ENCODE data around the gene LUZP4.
A peak's percentile ranks its signal among the peaks of the same experiment; 100 is the strongest.
"Not testable (repeated sequence)": the region's sequence is repeated elsewhere in the genome, so short reads cannot be mapped to it uniquely, and the experiment has no call there.

The LUZP4 gene

GRCh38 chrX:115289465-115289864 is at the start of gene LUZP4:
TSS of gene LUZP4 (plus strand) at chrX:115289715. CDS start at chrX:115289760, 45 bp downstream.
- no peak for DNase-seq

- no peak for DNase-seq
Observed at GRCh38 chrX:115251458-115252233, 37.9 kb upstream of the LUZP4 start.

GRCh38 chrX:115255003-115255402 is 34.5 kb upstream of the LUZP4 start:
- no peak for DNase-seq

GRCh38 chrX:115257711-115258110 is 31.8 kb upstream of the LUZP4 start:
- DNase-seq, result no peak

- DNase-seq, result no peak
Observed at GRCh38 chrX:115259238-115259875, 30.2 kb upstream of the LUZP4 start.

- no peak for DNase-seq
Observed at GRCh38 chrX:115260330-115260729, 29.2 kb upstream of the LUZP4 start.

- DNase-seq, result no peak
Observed at GRCh38 chrX:115261148-115261547, 28.4 kb upstream of the LUZP4 start.

GRCh38 chrX:115264009-115264408 is 25.5 kb upstream of the LUZP4 start:
- no peak for DNase-seq

- DNase-seq, result no peak
Observed at GRCh38 chrX:115266300-115266699, 23.2 kb upstream of the LUZP4 start.

- no peak for DNase-seq
Observed at GRCh38 chrX:115268421-115268820, 21.1 kb upstream of the LUZP4 start.

- DNase-seq, result no peak
Observed at GRCh38 chrX:115269051-115269683, 20.3 kb upstream of the LUZP4 start.

- no peak for DNase-seq
Observed at GRCh38 chrX:115284877-115285276, 4.6 kb upstream of the LUZP4 start.

- DNase-seq, result no peak
Observed at GRCh38 chrX:115297189-115297588, 7.7 kb downstream of the LUZP4 start.

- no peak for DNase-seq
Observed at GRCh38 chrX:115311139-115311538, 21.6 kb downstream of the LUZP4 start.

- peak in 28 of 56 donors; percentile 0 to 59 (median 4) for DNase-seq
Observed at GRCh38 chrX:115311601-115312001, 22.1 kb downstream of the LUZP4 start.

- DNase-seq, result no peak
Observed at GRCh38 chrX:115318139-115318538, 28.6 kb downstream of the LUZP4 start.

GRCh38 chrX:115322375-115322774 is 32.9 kb downstream of the LUZP4 start:
- no peak for DNase-seq

- peak in 30 of 56 donors; percentile 0 to 30 (median 2) for DNase-seq
Observed at GRCh38 chrX:115324194-115324593, 34.7 kb downstream of the LUZP4 start.

- DNase-seq, result not testable (repeated sequence)
Observed at GRCh38 chrX:115329282-115329681, 39.8 kb downstream of the LUZP4 start.

- DNase-seq, result peak in 35 of 56 donors; percentile 0 to 49 (median 5)
Observed at GRCh38 chrX:115330498-115331168, 41.1 kb downstream of the LUZP4 start.

GRCh38 chrX:115332832-115333231 is 43.3 kb downstream of the LUZP4 start:
- no peak for DNase-seq

- no peak for DNase-seq
Observed at GRCh38 chrX:115333446-115333845, 43.9 kb downstream of the LUZP4 start.
